Upper lobe of right lung (tissue), 1 donor: ENCODE results near the gene ZBTB8A. TPM values are rescaled to one million over a fixed set of nuclear protein-coding genes. Genes with fewer than 3 reads are reported as not detected.
"Not testable (repeated sequence)": the region's sequence is repeated elsewhere in the genome, so short reads cannot be mapped to it uniquely, and the experiment has no call there.

Experiments
- ATAC-seq: fragments of 200-7000 bp; cut with Tn5 transposase; one replicate; pipeline ENCODE4 v1.9.1; 2020; ENCODE audit warnings: mild to moderate bottlenecking, moderate library complexity
- DNase-seq: peaks from one replicate; pipeline ENCODE4 v3.0.0-alpha.2; 2020
- H3K27ac ChIP-seq: fragments of 200-600 bp; one replicate; pipeline ENCODE4 v1.8.0; 2022
- H3K27me3 ChIP-seq: fragments of 200-600 bp; one replicate; pipeline ENCODE4 v1.8.0; 2022; ENCODE audit warnings: mild to moderate bottlenecking
- H3K36me3 ChIP-seq: fragments of 200-600 bp; one replicate; pipeline ENCODE4 v1.8.0; 2022
- H3K4me1 ChIP-seq: fragments of 200-600 bp; one replicate; pipeline ENCODE4 v1.8.0; 2022
- H3K4me3 ChIP-seq: fragments of 200-600 bp; one replicate; pipeline ENCODE4 v1.8.0; 2022; ENCODE audit warnings: mild to moderate bottlenecking
- H3K9me3 ChIP-seq: fragments of 200-600 bp; one replicate; pipeline ENCODE4 v1.8.0; 2022
- intact Hi-C: fragments of 100-400 bp; cut with DNase I; formaldehyde crosslinking; loops from one replicate; pipeline ENCODE4 v1.11.0; 2022
- total RNA-seq: library from RNA; stranded (reverse); fragmentation: NEBNext Ultra II Directional; extraction: Animal tissue kit (Norgen Biotek cat#: 25700); gene quantifications from one replicate; pipeline ENCODE4 v1.2.1, GENCODE V29; 2021
- TF ChIP-seq, protein P1 (sequence below): fragments of 200-600 bp; IDR thresholded peaks from one replicate; pipeline ENCODE4 v1.8.0; 2022; ENCODE audit warnings: antibody characterized with exemption
- donor health status: DM: no; HTN: yes; CAD: no; lungs with severe emphysema.

ZBTB8A gene
- total RNA-seq, 1 donor from 2014 or later, result 9.7 TPM

DNA sequence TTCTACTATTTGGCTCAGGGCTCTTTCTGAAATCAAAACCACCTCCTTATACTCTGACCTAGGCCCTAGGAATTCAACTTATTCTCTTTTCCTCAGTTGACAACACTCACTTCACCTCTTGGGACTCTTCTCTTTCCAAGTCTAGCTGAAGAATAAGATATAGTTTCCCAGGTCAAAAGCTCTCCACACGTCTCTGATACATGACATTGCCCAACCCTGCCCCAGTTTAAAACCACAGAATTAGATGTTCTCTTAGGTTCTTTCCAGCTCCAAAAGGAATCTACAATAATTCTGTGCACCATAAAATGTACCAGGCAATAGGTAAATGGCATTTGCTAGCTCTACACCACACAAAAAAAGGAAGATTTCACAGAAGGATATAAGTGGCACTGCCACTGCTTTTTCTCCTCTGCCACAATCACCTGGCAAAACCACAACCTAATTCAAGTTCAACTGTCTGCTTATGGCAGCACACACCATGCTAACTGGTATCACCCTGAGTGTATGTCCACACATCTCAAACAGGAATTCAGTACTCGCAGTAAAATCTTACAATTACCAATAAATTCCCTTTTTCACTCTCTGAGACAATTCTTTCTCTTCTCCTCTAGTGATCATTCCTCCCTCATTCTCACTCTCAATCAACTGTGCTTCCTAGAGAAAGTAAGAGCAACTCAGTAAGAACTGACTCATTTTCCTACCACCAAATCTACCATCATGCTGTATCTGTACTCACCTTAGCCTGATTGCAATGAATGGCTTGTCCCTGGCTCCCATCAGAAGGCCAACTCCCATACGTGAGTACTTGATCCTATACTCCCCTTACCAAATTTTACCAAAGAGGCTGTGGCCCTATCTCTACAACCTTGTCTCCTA lies 83.8 kb downstream of the ZBTB8A start:
- ATAC-seq (no peak), DNase-seq (no peak)
- Histone ChIP-seq H3K9me3 (no peaks in the 10 kb centered on the region), H3K4me1 (no peaks in the 10 kb centered on the region), H3K4me3 (no peak overlapping the region), H3K27me3 (no peaks in the 10 kb centered on the region), H3K36me3 (peaks cover 34% of the 10 kb centered on the region), H3K27ac (no peak overlapping the region)
- intact Hi-C loops, result no loop called here
- TF ChIP-seq, protein P1, sequence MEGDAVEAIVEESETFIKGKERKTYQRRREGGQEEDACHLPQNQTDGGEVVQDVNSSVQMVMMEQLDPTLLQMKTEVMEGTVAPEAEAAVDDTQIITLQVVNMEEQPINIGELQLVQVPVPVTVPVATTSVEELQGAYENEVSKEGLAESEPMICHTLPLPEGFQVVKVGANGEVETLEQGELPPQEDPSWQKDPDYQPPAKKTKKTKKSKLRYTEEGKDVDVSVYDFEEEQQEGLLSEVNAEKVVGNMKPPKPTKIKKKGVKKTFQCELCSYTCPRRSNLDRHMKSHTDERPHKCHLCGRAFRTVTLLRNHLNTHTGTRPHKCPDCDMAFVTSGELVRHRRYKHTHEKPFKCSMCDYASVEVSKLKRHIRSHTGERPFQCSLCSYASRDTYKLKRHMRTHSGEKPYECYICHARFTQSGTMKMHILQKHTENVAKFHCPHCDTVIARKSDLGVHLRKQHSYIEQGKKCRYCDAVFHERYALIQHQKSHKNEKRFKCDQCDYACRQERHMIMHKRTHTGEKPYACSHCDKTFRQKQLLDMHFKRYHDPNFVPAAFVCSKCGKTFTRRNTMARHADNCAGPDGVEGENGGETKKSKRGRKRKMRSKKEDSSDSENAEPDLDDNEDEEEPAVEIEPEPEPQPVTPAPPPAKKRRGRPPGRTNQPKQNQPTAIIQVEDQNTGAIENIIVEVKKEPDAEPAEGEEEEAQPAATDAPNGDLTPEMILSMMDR, result no peak

DNA sequence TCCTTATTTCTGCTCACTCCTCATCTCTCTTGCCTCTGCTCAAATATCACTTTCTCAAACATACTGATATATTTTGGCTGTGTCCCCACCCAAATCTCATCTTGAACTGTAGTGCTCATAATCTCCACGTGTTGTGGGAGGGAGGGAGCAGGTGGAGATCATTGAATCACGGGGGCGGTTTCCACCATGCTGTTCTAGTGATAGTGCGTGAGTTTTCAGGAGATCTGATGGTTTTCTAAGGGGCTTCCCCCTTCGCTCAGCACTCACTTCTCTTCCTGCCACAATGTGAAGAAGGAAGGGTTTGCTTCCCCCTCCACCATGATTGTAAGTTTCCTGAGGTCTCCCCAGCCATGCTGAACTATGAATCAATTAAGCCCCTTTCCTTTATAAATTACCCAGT lies 84.5 kb downstream of the ZBTB8A start:
- TF ChIP-seq, protein P1, result no peak
- Histone ChIP-seq H3K36me3 (peaks cover 41% of the 10 kb centered on the region), H3K27me3 (no peaks in the 10 kb centered on the region), H3K9me3 (no peaks in the 10 kb centered on the region), H3K4me1 (no peaks in the 10 kb centered on the region), H3K27ac (no peak overlapping the region), H3K4me3 (no peak overlapping the region)
- intact Hi-C loops, result no loop called here
- ATAC-seq (no peak), DNase-seq (no peak)

DNA sequence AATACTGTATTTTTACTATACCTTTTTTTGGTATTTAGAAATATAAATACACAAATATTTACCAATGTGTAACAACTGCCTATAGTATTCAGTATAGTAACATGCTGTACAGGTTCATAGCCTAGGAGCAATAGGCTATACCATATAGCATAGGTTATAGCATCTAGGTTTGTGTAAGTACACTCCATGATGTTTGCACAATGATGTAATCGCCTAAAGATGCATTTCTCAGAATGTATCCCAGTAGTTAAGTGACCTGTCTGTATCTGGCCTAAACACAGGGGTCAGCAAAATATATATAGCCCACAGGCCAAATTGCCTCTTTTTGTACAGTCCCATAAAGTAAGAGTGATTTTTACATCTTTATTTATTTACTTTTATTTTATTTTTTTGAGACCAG lies 86.9 kb downstream of the ZBTB8A start:
- DNase-seq (no peak), ATAC-seq (no peak)
- peaks cover 55% of the 10 kb centered on the region for H3K36me3 ChIP-seq
- H3K27me3 ChIP-seq, result no peaks in the 10 kb centered on the region
- H3K4me1 ChIP-seq, result no peaks in the 10 kb centered on the region
- no peak overlapping the region for H3K27ac ChIP-seq
- intact Hi-C loops, result no loop called here
- H3K4me3 ChIP-seq, result no peak overlapping the region
- TF ChIP-seq, protein P1, result no peak
- H3K9me3 ChIP-seq, result no peaks in the 10 kb centered on the region

DNA sequence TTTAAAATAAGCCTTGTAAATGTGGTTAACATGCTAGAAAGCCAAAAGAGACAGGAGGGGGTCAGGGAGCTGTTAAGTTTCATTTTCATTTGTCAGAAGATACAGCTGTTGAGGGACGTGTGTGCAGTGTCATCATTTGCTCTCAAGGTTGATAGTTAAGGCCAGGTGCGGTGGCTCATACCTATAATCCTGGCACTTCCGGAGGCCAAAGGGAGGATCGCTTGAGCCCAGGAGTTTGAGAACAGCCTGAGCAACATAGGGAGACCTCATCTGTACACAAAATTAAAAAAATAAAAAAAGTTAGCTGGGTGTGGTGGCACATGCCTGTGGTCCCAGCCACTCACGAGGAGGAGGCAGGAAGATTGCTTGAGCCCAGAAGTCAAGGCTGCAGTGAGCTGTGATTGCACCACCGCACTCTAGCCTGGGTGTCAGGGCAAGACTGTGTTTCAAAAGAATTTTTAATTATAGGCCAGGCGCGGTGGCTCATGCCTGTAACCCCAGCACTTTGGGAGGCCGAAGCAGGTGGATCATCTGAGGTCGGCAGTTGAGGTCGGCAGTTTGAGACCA lies 88.5 kb downstream of the ZBTB8A start:
- H3K36me3 ChIP-seq, result peaks cover 61% of the 10 kb centered on the region
- no peak for ATAC-seq

DNA sequence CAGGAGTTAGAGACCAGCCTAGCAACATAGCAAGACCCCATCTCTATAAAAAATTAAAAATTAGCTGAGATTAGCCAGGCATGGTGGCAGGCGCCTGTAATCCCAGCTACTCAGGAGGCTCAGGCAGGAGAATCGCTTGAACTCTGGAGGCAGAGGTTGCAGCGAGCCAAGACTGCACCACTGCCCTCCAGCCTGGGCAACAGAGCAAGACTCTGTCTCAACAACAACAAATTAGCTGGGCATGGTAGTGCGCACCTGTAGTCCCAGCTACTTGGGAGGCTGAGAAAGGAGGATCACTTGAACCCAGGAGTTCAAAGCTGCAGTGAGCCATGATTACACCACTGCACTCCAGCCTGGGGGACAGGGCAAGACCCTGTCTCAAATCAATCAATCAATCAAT lies 90.9 kb downstream of the ZBTB8A start:
- H3K27ac ChIP-seq, intact Hi-C loops, H3K4me3 ChIP-seq, H3K27me3 ChIP-seq, ATAC-seq, DNase-seq, H3K4me1 ChIP-seq, H3K9me3 ChIP-seq: not testable (repeated sequence)
- H3K36me3 ChIP-seq, result peaks cover 81% of the 10 kb centered on the region

More for the DNA sequence above, 88.5 kb downstream of the ZBTB8A start:
- TF ChIP-seq, protein P1, result no peak
- H3K27ac ChIP-seq, result no peak overlapping the region
- H3K27me3 ChIP-seq, result no peaks in the 10 kb centered on the region
- no peaks in the 10 kb centered on the region for H3K4me1 ChIP-seq
- DNase-seq, result no peak
- H3K4me3 ChIP-seq, result no peak overlapping the region
- H3K9me3 ChIP-seq, result no peaks in the 10 kb centered on the region
- intact Hi-C loops, result no loop called here

DNA sequence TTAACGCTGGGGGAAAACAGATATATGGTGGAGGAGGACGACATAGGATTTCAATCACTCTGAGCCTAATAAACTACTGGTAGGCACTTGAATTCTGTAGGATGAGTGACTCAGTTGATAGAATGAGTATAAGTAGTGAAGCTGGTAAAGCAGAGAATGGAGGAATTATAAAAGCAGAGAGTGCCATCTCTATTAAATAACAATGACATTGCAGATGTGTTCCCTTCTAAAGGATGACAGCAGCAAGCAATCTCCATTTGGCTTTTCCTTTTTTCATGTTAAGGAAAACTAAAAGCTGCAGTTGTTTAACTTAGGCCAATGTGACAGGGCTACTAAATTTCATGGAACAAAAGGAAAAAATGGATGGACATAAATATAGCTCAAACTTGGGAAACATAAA lies 93.6 kb downstream of the ZBTB8A start:
- TF ChIP-seq, protein P1, result no peak
- no peaks in the 10 kb centered on the region for H3K9me3 ChIP-seq
- H3K4me1 ChIP-seq, result peaks cover 3% of the 10 kb centered on the region
- DNase-seq (no peak), ATAC-seq (no peak)
- intact Hi-C loops, result no loop called here
- peaks cover 56% of the 10 kb centered on the region for H3K36me3 ChIP-seq
- H3K27me3 ChIP-seq, result no peaks in the 10 kb centered on the region
- H3K27ac ChIP-seq, result no peak overlapping the region
- no peak overlapping the region for H3K4me3 ChIP-seq
